GM12878 (cell line): ENCODE measurements around the gene RSPH9.
A peak's percentile ranks its signal among the peaks of the same experiment; 100 is the strongest.

Experiments
- RAD21 ChIP-seq: IDR thresholded peaks from 2 replicates; pipeline ENCODE4 v1.6.1; 2011; ENCODE audit warnings: mild to moderate bottlenecking, low read depth, low read length, moderate library complexity; ENCODE audit not compliant: insufficient read depth
- TAF1 ChIP-seq: IDR thresholded peaks from 2 replicates; pipeline ENCODE4 v1.6.1; 2011; ENCODE audit warnings: mild to moderate bottlenecking, low read depth, low read length, borderline replicate concordance
- TF ChIP-seq, protein P1 (sequence below), 3 experiments: IDR thresholded peaks in 2 of 3; conservative IDR thresholded peaks in 1 of 3; 2 replicates each; pipeline ENCODE4 v1.5.1; 2011; ENCODE audit warnings: low read depth in 3 of 3, low read length in 3 of 3, mild to moderate bottlenecking in 3 of 3, control low read depth in 2 of 3, moderate library complexity in 2 of 3, inconsistent platforms in 1 of 3, mixed read lengths in 1 of 3; ENCODE audit not compliant: control insufficient read depth in 2 of 3, insufficient read depth in 1 of 3; ENCODE audit errors: extremely low read depth in 1 of 3
- TF ChIP-seq, protein P2 (sequence below): IDR thresholded peaks from 2 replicates; pipeline ENCODE4 v1.6.1; 2011; ENCODE audit warnings: mild to moderate bottlenecking, low read depth, low read length, moderate library complexity; ENCODE audit not compliant: insufficient replicate concordance
- TF ChIP-seq, protein P3 (sequence below): IDR thresholded peaks from 2 replicates; pipeline ENCODE4 v1.6.1; 2011; ENCODE audit warnings: low read depth, mild to moderate bottlenecking, low read length, moderate library complexity, borderline replicate concordance; ENCODE audit errors: extremely low read depth

DNA sequence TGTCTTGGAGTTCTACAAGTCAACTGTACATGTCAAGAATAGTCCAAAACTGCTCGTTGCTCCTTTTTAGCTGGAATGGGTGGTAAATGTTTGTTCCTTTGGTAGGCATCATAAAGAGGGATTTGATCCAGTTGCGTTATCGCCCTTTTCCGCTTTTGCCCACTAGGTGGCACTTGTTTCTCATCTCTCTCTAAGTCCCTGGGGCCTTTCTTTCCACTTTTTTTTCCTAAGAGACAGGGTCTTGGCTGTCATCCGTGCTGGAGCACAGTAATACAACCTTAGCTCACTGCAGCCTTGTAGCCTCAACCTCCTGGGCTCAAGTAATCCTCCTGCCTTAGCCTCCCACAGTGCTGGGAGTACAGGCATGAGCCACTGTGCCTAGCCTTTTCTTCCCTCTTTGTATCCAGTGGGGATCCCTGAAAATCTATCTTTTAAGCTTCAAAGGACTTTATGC lies 36.5 kb upstream of the RSPH9 start:
- TF ChIP-seq TAF1 = no peak
- TF ChIP-seq, protein P1, sequence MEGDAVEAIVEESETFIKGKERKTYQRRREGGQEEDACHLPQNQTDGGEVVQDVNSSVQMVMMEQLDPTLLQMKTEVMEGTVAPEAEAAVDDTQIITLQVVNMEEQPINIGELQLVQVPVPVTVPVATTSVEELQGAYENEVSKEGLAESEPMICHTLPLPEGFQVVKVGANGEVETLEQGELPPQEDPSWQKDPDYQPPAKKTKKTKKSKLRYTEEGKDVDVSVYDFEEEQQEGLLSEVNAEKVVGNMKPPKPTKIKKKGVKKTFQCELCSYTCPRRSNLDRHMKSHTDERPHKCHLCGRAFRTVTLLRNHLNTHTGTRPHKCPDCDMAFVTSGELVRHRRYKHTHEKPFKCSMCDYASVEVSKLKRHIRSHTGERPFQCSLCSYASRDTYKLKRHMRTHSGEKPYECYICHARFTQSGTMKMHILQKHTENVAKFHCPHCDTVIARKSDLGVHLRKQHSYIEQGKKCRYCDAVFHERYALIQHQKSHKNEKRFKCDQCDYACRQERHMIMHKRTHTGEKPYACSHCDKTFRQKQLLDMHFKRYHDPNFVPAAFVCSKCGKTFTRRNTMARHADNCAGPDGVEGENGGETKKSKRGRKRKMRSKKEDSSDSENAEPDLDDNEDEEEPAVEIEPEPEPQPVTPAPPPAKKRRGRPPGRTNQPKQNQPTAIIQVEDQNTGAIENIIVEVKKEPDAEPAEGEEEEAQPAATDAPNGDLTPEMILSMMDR (IDR thresholded peaks at IDR 0.05 in 2 of 3, conservative IDR thresholded peaks at IDR 0.05 in 1 of 3; ENCODE audit: control insufficient read depth in 2 of 3, extremely low read depth in 1 of 3, insufficient read depth in 1 of 3, low read depth in 3 of 3, low read length in 3 of 3) = peak; percentile 74 to 84 (median 78)
- peak; percentile 61 for TF ChIP-seq RAD21
- TF ChIP-seq, protein P2, sequence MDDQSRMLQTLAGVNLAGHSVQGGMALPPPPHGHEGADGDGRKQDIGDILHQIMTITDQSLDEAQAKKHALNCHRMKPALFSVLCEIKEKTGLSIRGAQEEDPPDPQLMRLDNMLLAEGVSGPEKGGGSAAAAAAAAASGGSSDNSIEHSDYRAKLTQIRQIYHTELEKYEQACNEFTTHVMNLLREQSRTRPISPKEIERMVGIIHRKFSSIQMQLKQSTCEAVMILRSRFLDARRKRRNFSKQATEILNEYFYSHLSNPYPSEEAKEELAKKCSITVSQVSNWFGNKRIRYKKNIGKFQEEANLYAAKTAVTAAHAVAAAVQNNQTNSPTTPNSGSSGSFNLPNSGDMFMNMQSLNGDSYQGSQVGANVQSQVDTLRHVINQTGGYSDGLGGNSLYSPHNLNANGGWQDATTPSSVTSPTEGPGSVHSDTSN = no peak
- TF ChIP-seq, protein P3, sequence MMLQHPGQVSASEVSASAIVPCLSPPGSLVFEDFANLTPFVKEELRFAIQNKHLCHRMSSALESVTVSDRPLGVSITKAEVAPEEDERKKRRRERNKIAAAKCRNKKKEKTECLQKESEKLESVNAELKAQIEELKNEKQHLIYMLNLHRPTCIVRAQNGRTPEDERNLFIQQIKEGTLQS = no peak
